Measurements from ENCODE around the gene MMP24.

Gene MMP24

GRCh38 chr20:35293303-35294292 lies 67.1 kb downstream of the MMP24 start:
- DNase-seq (ENCODE audit: low read depth), result no peak

- no peak for DNase-seq (ENCODE audit: low read depth)
Measured at GRCh38 chr20:35294293-35294685, 67.8 kb downstream of the MMP24 start.

GRCh38 chr20:35295058-35295457 lies 68.6 kb downstream of the MMP24 start:
- no peak for DNase-seq (ENCODE audit: low read depth)

- DNase-seq (ENCODE audit: low read depth), result no peak
Measured at GRCh38 chr20:35295674-35296073, 69.2 kb downstream of the MMP24 start.

- DNase-seq (ENCODE audit: low read depth), result no peak
Measured at GRCh38 chr20:35296101-35296554, 69.6 kb downstream of the MMP24 start.

GRCh38 chr20:35297155-35297554 lies 70.7 kb downstream of the MMP24 start:
- peak; percentile 59 for DNase-seq (ENCODE audit: low read depth)

GRCh38 chr20:35297740-35298139 lies 71.2 kb downstream of the MMP24 start:
- DNase-seq (ENCODE audit: low read depth), result no peak

- no peak for DNase-seq (ENCODE audit: low read depth)
Measured at GRCh38 chr20:35298264-35298663, 71.8 kb downstream of the MMP24 start.

- no peak for DNase-seq (ENCODE audit: low read depth)
Measured at GRCh38 chr20:35299780-35300179, 73.3 kb downstream of the MMP24 start.

- no peak for DNase-seq (ENCODE audit: low read depth)
Measured at GRCh38 chr20:35300469-35301262, 74.2 kb downstream of the MMP24 start.

GRCh38 chr20:35301426-35301825 lies 74.9 kb downstream of the MMP24 start:
- DNase-seq (ENCODE audit: low read depth), result no peak

- peak; percentile 83 for DNase-seq (ENCODE audit: low read depth)
Measured at GRCh38 chr20:35302421-35303335, 76.2 kb downstream of the MMP24 start.

- no peak for DNase-seq (ENCODE audit: low read depth)
Measured at GRCh38 chr20:35303382-35303734, 76.9 kb downstream of the MMP24 start.

- peak; percentile 89 for DNase-seq (ENCODE audit: low read depth)
Measured at GRCh38 chr20:35303735-35304491, 77.4 kb downstream of the MMP24 start.

- no peak for DNase-seq (ENCODE audit: low read depth)
Measured at GRCh38 chr20:35304956-35305355, 78.5 kb downstream of the MMP24 start.

- DNase-seq (ENCODE audit: low read depth), result peak; percentile 100
Measured at GRCh38 chr20:35305682-35306556, 79.4 kb downstream of the MMP24 start.

- peak; percentile 82 for DNase-seq (ENCODE audit: low read depth)
Measured at GRCh38 chr20:35306931-35307517, 80.5 kb downstream of the MMP24 start.

- DNase-seq (ENCODE audit: low read depth), result peak; percentile 96
Measured at GRCh38 chr20:35307666-35308653, 81.5 kb downstream of the MMP24 start.

Measured in EH (cell line).